IPS DF 4.7 (cell line): ENCODE data around the gene EMC8.

Experiments used
- DNase-seq: peaks from one replicate; pipeline ENCODE4 v3.0.0-alpha.2; 2013; ENCODE audit warnings: low spot score; ENCODE audit errors: extremely low read depth

The EMC8 gene

DNA sequence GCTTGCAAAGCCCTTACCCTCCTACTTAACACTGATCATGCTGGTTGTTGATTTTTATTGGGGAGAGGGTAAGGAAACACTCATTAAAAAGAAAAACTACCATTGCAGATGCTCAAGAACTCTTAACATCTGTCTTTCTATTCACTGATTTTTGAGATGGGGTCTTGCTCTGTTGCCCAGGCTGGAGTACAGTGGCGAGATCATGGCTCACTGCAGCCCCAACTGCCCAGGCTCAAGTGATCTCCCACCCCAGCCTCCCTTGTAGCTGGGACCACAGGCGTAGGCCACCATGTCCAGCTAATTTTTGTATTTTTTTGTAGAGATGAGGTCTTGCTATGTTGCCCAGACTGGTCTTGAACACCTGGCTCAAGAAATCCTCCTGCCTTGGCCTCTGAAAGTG lies 14.5 kb downstream of the EMC8 start:
- DNase-seq: no peak

DNA sequence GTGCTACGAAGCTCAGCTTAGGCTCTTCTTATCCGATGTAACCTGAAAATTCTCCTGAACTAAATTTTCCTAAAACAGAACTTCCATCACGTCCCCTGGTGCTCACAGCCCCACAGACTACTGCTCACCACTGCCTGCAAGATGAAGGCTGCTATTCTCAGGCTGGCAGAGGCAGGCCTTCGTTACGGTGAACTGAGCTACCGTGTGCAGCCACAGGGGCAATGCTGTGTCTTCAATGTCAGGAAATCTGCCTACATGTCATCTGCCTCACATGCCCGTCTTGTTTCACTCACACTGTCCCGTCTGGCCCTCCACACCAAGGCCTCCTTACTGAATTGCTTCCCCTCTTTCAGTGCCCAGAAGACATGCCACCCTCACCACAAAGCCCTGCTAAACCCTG lies 15.9 kb downstream of the EMC8 start:
- DNase-seq: no peak

GRCh38 chr16:85782451-85782850 lies 16.9 kb downstream of the EMC8 start:
- DNase-seq: no peak

DNA sequence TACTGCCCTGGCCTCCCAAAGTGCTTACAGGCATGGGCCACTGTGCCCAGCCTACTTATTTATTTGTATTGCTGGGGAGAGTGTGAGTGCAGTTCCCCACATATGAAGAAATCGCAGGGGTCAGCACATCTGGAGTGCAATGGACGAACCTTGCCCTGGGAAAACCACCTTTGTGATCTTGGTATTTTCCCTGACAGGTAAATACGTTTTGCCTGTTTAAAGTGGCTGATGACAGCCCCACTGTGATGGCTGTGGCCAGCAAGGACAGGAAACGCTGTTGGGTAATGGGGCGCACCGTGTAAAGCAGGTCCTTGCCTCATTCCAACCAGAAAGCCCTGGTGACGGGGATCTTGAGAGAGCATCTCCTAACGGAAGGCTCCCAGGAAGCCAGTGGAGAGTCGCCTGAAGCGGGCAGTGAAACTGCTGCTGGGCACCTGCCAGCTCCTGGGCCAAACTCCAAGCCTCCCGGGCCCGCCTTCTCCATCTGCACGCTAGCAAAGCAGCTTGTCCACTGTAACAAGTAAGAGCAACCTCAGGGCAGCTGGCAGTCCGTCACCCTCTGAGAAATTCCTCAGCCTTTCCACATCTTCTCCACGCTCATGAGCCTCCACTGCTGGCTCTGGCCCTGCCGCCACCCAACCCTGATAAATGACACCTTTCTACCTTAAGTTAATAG lies 17.5 kb downstream of the EMC8 start:
- no peak for DNase-seq

- DNase-seq: no peak
Measured at GRCh38 chr16:85781156-85781555, 18.2 kb downstream of the EMC8 start.

GRCh38 chr16:85780281-85780680 lies 19.1 kb downstream of the EMC8 start:
- no peak for DNase-seq

- DNase-seq: no peak
Measured at GRCh38 chr16:85778873-85779272, 20.5 kb downstream of the EMC8 start.

DNA sequence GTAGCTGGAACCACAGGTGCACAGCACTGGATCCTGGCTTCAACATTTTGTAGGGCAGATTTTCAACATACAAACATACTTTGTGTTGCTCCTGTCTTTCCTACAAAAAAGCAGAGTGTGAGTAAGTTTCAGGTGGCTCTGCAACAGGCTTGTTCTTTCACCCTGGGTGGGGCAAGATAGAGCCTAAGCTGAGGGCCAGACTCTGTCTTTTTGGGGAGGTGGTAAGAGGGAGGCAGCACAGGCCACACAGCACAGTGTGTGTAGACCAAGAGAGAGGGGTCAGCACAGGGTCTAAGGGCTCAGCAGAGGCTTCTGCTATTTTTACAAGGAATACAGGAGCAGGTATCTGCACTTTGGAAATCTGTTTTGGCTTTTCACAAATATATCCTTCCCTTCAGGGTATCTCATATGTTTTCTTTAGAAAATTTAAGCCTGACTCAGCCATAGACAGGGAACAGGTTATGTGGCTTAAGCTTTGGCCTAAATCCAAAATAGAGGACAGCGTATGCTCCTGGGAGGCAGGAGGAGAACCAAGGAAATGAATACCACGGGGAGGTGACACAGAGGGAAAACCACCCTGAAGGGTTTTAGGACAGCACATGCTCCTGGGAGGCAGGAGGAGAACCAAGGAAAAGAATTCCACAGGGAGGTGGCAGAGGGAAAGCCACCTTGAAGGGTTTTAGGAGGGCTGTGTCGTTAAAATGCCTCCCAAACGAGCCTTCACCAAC lies 21.6 kb downstream of the EMC8 start:
- DNase-seq: no peak

DNA sequence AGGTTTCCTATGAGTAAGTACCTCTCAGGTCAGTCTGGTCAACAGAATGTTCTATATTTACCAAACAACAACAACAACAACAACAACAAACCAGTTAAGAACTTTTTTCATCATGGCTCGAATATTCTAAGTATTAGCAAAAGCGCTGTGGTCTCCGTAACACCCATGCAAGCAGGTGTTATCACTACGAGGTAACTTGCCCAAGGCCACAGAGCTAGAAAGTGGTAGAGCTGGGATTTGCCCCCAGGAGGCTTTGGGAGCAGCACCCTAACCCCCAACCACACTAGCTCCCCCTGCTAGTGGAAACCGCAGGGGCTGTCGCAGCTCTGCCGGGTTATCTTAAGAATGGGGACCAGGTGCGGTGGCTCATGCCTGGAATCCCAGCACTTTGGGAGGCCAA lies 24.5 kb downstream of the EMC8 start:
- no peak for DNase-seq

DNA sequence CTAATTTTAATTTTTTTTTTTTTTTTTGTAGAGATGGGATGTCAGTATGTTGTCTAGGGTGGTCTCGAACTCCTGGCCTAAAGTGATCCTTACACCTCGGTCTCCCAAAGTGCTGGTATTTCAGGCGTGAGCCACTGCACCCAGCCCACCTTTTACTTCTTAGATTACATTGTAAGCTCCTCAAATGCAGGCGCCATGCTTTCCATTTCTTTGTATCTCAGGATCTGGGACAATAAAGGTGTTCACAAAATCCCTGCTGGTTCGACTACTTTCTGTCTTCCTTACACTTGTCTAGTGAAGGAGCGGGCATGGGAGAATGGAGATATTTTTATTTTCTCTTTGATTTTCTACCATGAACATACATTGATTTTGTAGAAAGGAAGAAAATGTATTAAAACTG lies 25.2 kb downstream of the EMC8 start:
- no peak for DNase-seq

DNA sequence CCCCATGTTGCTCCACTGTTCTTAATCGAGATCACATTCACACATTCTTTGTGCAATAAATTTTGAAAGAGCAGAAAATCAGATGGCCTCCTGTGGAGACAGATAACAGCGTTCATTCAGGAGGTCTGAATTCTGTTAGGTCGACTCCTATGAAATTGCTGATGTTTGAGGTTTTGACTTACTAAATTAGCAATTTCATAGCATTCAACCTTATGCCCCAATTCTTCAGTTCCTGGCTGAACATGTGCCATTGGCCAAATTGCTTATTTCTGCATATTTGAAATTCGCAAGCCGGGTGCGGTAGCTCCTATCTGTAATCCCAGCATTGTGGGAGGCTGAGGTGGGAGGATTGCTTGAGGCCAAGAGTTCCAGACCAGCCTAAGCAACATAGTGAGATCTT lies 26.3 kb downstream of the EMC8 start:
- no peak for DNase-seq

DNA sequence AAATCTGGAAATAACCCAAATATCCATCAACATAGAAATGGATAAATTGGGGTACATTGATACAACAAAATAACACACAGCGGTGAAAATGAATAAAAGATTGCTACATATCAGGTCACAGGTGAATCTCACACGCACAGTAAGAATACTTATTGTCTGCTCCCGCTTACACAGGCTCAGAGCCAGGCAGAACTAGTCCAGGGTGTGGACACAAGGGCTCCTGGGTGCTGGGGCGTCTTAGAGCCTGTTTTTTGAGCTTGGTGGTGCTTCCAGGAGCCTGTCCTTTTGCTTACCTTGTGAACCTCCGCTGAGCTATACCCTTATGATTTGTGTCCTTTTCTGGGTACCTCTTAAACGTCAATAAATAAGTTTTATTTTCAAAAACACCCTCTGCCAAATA lies 28.6 kb downstream of the EMC8 start:
- DNase-seq: no peak

DNA sequence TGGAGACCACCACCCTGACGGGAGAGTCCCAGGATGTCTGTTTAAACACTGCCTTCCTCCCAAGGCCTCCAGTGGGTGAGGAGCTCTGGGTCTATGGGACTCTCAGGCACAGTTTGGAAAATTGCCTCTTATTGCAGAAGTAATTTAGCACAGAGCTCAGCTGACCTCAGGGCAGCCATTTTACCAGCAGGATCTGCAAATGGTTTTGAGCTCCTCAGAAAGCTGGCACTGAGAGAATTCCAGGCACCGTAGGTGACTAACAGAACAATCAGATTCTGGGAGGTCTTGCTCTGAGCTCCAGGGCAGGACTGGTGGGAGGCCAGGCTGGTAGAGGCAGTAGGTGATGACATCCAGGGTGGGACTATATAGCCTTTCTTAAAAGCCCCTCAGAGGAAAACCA lies 31.1 kb downstream of the EMC8 start:
- no peak for DNase-seq

- DNase-seq: no peak
Measured at GRCh38 chr16:85767531-85767930, 31.8 kb downstream of the EMC8 start.

DNA sequence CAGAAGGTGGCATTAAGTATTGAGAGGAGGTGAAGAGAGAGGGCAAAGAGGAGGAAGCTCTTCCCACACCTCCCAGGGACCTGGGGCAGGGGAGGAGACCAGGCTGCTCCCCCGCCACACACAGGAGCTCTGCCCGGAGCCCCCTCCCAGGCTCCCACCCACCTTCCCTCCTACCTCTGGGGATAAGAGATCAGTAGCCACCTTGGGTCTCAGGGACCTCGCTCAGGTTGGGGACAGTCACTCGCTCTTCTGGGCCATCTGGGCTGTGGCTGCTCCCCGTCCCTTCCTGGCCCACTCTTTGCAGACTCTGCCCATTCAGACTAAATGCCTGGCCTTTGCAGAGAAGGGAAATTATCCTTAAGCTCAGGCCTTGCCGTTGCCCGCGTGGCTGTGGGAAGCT lies 33.6 kb downstream of the EMC8 start:
- no peak for DNase-seq

DNA sequence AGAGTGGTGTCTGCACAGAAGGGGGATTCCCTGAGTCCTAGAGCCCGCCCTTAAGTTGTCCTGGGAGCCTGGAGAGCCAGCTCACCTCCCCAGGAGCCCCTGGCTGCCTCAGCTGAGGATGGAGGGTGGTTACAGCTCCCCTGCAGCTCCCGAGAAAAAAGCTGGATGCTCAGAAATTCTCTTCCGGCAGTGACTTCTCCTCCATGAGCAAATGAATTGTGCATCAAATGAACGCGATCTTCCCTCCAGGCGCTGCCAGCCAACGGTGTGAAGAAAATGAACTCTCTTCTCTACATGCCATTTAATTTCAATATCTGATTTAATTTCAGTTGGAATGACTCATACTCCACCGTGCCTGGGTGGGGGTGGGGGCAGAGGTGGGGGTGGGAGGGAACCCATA lies 34.1 kb downstream of the EMC8 start:
- DNase-seq: no peak

DNA sequence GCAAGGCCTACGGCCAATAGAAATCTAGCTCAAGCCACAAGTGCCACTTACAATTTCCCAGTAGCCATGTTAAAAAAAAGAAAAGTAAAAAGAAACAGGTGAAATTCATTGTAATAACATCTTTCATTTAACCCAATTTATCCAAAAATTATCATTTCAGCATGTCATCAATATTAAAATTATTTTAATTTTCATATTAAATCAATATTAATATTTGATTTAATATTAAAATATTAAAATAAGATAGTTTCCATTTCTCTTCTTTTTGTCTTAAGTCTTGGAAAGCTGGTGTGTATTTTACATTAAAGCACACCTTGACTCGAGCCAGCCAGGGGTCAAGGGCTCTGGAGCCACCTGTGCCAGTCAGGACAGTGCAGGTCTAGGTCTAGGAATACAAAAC lies 35.7 kb downstream of the EMC8 start:
- DNase-seq: no peak

DNA sequence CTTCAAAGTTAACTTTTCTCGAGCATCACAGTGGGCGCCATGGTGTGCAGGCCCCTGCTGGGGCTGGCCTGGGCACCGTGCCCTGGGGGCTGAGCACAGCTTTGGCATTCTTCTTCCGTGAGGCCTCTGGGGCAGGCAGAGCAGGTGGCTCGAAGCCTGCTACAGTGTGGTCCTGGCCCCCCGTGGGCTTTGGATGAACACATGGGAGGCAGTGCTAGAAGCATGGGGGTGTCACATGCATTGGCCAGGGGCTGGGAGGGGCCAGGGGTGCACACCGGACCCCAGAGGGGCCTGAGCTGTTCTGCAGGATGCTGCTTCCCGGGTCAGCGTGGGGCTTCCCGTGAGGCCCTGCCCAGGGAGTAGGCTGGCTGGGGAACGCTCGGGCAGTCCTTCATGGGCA lies 36.4 kb downstream of the EMC8 start:
- DNase-seq: no peak

GRCh38 chr16:85761861-85762260 lies 37.5 kb downstream of the EMC8 start:
- no peak for DNase-seq

- DNase-seq: no peak
Measured at GRCh38 chr16:85759631-85760419, 39.5 kb downstream of the EMC8 start.

DNA sequence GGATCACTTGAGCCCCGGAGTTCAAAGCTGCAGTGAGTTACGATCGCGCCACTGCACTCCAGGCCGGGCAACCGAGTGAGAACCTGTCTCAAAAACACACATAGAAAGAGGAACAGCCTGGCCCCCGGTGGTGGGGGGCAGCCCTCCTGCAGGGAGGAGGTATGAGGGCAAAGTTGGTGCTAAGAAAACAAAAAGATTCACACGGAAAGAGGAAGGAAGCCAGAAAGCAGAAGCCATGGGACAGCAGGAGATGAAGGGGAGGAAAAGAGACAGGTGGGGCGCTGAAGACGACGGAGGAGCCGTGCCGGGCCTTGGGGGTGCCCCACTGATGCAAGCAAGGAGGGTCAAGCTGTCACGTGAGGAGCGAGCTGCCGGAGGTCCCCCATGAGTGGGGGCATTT lies 40.2 kb downstream of the EMC8 start:
- DNase-seq: no peak

DNA sequence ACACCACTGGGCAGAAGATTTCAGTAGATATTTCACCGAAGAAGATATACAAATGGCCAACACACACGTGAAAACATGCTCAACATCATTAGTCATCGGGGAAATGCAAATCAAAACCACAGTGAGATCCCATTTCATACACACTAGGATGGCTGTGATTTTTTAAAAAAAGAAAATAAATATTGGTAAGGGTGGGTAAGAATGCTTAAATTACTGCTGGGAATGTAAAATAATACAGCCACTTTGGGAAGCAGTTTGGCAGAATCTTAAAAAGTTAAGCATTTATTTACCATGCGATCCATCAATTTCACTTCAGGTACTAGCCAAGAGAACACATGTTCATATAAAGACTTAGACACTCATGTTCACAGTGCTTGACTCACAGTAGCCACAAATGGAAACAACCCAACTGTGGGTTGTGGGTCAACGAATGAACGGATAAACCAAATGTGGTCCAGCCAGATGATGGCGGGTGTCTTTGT lies 42.0 kb downstream of the EMC8 start:
- no peak for DNase-seq
